ENCODE results near the gene ENTPD1.
"Not testable (repeated sequence)": the region's sequence is repeated elsewhere in the genome, so short reads cannot be mapped to it uniquely, and the experiment has no call there.

ENTPD1 gene

GRCh38 chr10:95909561-95909960 lies 153.6 kb downstream of the ENTPD1 start:
- H3K4me3 ChIP-seq (ENCODE audit: low read depth, low read length), result no peak overlapping the region
- no peak for TF ChIP-seq CTCF (IDR thresholded peaks at IDR 0.05; ENCODE audit: borderline replicate concordance, insufficient read depth, low read depth, low read length)

GRCh38 chr10:95916039-95916438 lies 160.1 kb downstream of the ENTPD1 start:
- not testable (repeated sequence) for H3K4me3 ChIP-seq (ENCODE audit: low read depth, low read length)
